ENCODE data around the gene HMG20A.

GRCh38 chr15:77410701-77411618 lies 9.7 kb upstream of the HMG20A start:
- TF ChIP-seq CTCF (IDR thresholded peaks at IDR 0.05) (no peak), POLR2A (IDR thresholded peaks at IDR 0.05) (no peak)
